Peyer's patch (tissue), 4 donors: ENCODE data around the gene FILIP1. TPM values are rescaled to one million over a fixed set of nuclear protein-coding genes. Genes with fewer than 3 reads are reported as not detected.

Source experiments
- DNase-seq, 3 donors: peaks; one replicate each; pipeline ENCODE4 v3.0.0-alpha.2; 2017 to 2019
- H3K27ac ChIP-seq, 4 donors: fragments of 200-600 bp; sonication (generic); one replicate each; pipeline ENCODE4 v1.5.1; 2016 to 2019
- H3K27me3 ChIP-seq, 2 donors: fragments of 200-600 bp; sonication (generic); one replicate each; pipeline ENCODE4 v1.5.1; 2019
- H3K36me3 ChIP-seq, 3 donors: fragments of 200-600 bp; sonication (generic); one replicate each; pipeline ENCODE4 v1.5.1; 2016 to 2019
- H3K4me1 ChIP-seq, 4 donors: fragments of 200-600 bp; sonication (generic); one replicate each; pipeline ENCODE4 v1.5.1; 2016 to 2019
- H3K4me3 ChIP-seq, 4 donors: fragments of 200-600 bp; sonication (generic); 1 replicate in 3 of 4; 2 replicates in 1 of 4; pipeline ENCODE4 v1.5.1; 2016 to 2019; ENCODE audit warnings: mild to moderate bottlenecking in 1 of 4
- H3K9me3 ChIP-seq, 4 donors: fragments of 200-600 bp; sonication (generic); one replicate each; pipeline ENCODE4 v1.5.1; 2016 to 2019; ENCODE audit warnings: mild to moderate bottlenecking in 1 of 4
- CTCF ChIP-seq, 6 experiments: fragments of 450-650 bp in 4 of 6; fragments of 200-600 bp in 2 of 6; sonication (generic) in 1 of 6; IDR thresholded peaks; one replicate each; pipeline ENCODE4 v1.5.1; 2017 to 2019; ENCODE audit warnings: antibody characterized with exemption in 6 of 6, mild to moderate bottlenecking in 3 of 6, moderate library complexity in 1 of 6
- POLR2A ChIP-seq, 2 donors: fragments of 450-650 bp; IDR thresholded peaks; one replicate each; pipeline ENCODE4 v1.5.1; 2017; ENCODE audit warnings: antibody characterized with exemption in 2 of 2, mild to moderate bottlenecking in 2 of 2, moderate library complexity in 2 of 2
- total RNA-seq, 4 donors: library from RNA; depleted of rRNA; stranded (reverse); fragments of >200 nt; gene quantifications; one replicate each; pipeline ENCODE4 v1.1.0, GENCODE V29; 2016

The FILIP1 gene
- total RNA-seq, 4 donors from 2014 or later: 1.1 to 7.4 (median 4.0) TPM

DNA sequence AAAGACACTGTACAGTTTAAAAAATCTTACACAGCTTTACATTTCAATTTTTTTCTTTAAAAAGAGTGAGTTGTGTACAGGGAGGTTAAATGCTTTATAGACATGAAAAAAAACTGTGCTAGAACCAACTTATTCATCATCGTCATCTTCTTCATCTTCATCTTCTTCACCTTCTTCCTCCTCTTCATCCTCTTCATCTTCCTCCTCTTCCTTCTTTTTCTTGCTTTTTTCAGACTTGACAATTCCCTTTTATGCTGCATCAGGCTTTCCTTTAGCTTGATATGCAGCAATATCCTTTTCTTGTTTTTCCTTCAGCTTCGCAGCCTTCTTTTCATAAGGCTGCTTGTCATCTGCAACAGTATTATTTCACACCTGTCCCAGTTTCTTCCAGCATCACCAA, 174.7 kb downstream of the FILIP1 start:
- TF ChIP-seq POLR2A (IDR thresholded peaks at IDR 0.05) (no peak), CTCF (IDR thresholded peaks at IDR 0.05) (no peak)
- Histone ChIP-seq H3K4me3 (no peak overlapping the region), H3K27ac (no peak overlapping the region), H3K9me3 (no peaks in the 10 kb centered on the region), H3K27me3 (no peaks in the 10 kb centered on the region), H3K36me3 (no peaks in the 10 kb centered on the region), H3K4me1 (no peaks in the 10 kb centered on the region)
- no peak for DNase-seq

DNA sequence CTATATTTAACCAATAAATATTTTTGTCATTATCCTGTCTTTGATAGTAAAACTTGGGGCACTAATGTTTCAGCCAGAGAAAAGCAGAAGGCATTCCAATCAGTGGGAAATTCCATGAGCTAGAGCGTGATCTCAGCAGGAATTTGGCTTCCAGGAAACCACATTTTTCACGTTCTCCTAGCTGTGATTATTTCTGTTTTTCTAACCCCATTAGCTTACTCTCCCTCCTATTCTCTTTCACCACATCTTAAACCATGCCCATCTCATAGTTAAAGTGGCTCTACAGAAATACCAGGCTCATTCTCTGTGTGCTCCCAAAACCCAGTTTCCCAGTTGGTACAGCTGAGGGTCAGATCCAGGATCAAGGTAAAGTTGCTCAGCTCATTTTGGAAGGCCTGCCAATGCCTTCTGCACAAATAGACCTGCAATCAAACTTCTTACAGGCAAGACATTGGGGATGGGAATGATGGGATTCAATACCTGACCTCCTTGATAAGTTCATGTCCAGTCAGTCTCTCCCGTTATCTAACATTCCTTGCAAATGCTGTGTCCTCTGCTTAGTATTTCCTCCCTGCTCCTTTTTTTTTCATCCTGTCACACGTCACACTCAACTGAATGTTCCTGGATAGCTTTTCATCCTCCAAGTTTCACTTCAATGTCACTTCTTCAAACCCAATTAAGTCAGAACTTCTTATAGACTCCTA, 175.9 kb downstream of the FILIP1 start:
- no peak for DNase-seq
- no peaks in the 10 kb centered on the region for H3K27me3 ChIP-seq
- H3K36me3 ChIP-seq: no peaks in the 10 kb centered on the region
- TF ChIP-seq CTCF (IDR thresholded peaks at IDR 0.05): no peak
- TF ChIP-seq POLR2A (IDR thresholded peaks at IDR 0.05): no peak
- H3K9me3 ChIP-seq: no peaks in the 10 kb centered on the region
- no peak overlapping the region for H3K27ac ChIP-seq
- no peaks in the 10 kb centered on the region for H3K4me1 ChIP-seq
- no peak overlapping the region for H3K4me3 ChIP-seq

DNA sequence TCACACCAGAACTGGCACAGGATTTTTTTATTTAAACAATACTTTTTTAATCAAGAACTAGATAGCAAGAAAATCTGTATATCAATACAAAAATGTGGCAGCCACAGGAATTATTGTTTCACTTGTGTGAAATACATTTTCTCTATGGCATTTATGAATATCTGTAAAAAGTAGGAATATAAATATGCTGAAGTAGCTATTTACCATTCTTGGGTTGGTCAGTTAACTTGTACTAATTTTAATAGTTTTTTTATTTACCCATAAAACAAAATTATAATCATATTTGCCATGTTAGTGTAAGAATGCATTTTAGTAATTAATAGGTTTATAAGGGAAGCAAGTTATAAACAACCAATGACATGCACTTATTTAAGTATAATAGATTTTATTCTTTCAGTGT, 177.6 kb downstream of the FILIP1 start:
- Histone ChIP-seq H3K9me3 (no peaks in the 10 kb centered on the region), H3K27ac (no peak overlapping the region), H3K4me3 (no peak overlapping the region), H3K27me3 (no peaks in the 10 kb centered on the region), H3K4me1 (no peaks in the 10 kb centered on the region), H3K36me3 (no peaks in the 10 kb centered on the region)
- TF ChIP-seq POLR2A (IDR thresholded peaks at IDR 0.05): no peak
- no peak for TF ChIP-seq CTCF (IDR thresholded peaks at IDR 0.05)
- no peak for DNase-seq

DNA sequence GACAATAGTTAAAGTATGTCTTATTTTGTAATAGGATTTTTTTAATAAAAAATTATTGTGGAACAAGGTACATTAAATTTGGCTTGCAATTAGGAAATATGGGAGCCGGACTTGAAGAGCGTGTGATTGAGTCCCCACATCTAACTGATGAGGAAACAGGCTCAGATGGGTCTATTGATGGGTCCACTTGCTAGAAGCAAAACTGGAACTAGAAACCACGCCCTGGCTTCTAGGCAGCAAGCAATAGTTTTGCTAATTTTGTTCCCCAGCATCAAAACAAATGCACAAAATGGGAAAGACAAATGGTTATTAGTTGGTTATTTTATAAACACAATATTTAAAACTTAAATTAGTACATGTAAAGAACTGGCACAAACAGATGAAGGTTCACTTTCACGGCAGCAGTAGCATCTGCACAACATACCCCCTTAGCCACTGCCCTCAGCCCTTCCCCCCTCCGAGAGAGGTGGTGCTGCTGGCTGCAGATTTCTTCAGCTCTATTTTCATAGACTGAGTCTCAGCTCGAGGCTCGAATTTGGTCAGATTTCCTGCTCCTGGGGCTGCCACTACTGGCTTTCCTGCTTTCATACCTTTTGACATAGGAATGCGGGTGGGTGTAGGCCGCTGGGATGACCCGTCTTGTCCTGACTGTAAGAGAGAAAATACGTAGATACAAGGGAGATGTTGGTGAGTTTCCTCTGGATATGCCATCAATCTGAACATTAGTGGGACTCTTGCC, 185.2 kb downstream of the FILIP1 start:
- no peak overlapping the region for H3K27ac ChIP-seq
- TF ChIP-seq CTCF (IDR thresholded peaks at IDR 0.05): no peak
- no peak for TF ChIP-seq POLR2A (IDR thresholded peaks at IDR 0.05)
- H3K27me3 ChIP-seq: no peaks in the 10 kb centered on the region
- no peaks in the 10 kb centered on the region for H3K36me3 ChIP-seq
- H3K4me3 ChIP-seq: no peak overlapping the region
- DNase-seq: no peak
- H3K9me3 ChIP-seq: no peaks in the 10 kb centered on the region
- no peaks in the 10 kb centered on the region for H3K4me1 ChIP-seq

GRCh38 chr6:75307364-75308004, 186.1 kb downstream of the FILIP1 start:
- no peak overlapping the region for H3K27ac ChIP-seq
- no peaks in the 10 kb centered on the region for H3K36me3 ChIP-seq
- no peak for DNase-seq
- no peaks in the 10 kb centered on the region for H3K9me3 ChIP-seq
- TF ChIP-seq CTCF (IDR thresholded peaks at IDR 0.05): no peak
- no peak for TF ChIP-seq POLR2A (IDR thresholded peaks at IDR 0.05)
- no peaks in the 10 kb centered on the region for H3K4me1 ChIP-seq
- no peaks in the 10 kb centered on the region for H3K27me3 ChIP-seq
- H3K4me3 ChIP-seq: no peak overlapping the region
